T-helper 2 cell treated with Interferon-gamma antibody and Interleukin-4, amounts not matched to agents 5 μg/mL and 100 μg/mL, for 36 hours (primary cell): ENCODE data around the gene TMEM242.

Experiments
- DNase-seq: peaks from one replicate; pipeline ENCODE4 v3.0.0; 2021; ENCODE audit warnings: low spot score
- H3K27ac Mint-ChIP-seq: one replicate; pipeline ENCODE4 v1.8.0; 2021; ENCODE audit warnings: mild to moderate bottlenecking, mixed read lengths
- H3K27me3 Mint-ChIP-seq: one replicate; pipeline ENCODE4 v1.8.0; 2021; ENCODE audit warnings: low read depth, mixed read lengths
- H3K36me3 Mint-ChIP-seq: one replicate; pipeline ENCODE4 v1.8.0; 2021; ENCODE audit warnings: low read depth, mixed read lengths
- H3K4me1 Mint-ChIP-seq: one replicate; pipeline ENCODE4 v1.8.0; 2021; ENCODE audit warnings: low read depth, mixed read lengths
- H3K4me3 Mint-ChIP-seq: one replicate; pipeline ENCODE4 v1.8.0; 2022; ENCODE audit warnings: mild to moderate bottlenecking, moderate library complexity, mixed read lengths
- H3K9me3 Mint-ChIP-seq: one replicate; pipeline ENCODE4 v1.8.0; 2021; ENCODE audit warnings: mixed read lengths

TMEM242 gene

GRCh38 chr6:157289764-157290163 lies 33.6 kb downstream of the TMEM242 start:
- Mint-ChIP-seq H3K4me1 (peaks cover 6% of the 10 kb centered on the region), H3K4me3 (no peak overlapping the region), H3K27ac (no peak overlapping the region), H3K36me3 (peaks cover 4% of the 10 kb centered on the region), H3K27me3 (no peaks in the 10 kb centered on the region), H3K9me3 (no peaks in the 10 kb centered on the region)
- no peak for DNase-seq

DNA sequence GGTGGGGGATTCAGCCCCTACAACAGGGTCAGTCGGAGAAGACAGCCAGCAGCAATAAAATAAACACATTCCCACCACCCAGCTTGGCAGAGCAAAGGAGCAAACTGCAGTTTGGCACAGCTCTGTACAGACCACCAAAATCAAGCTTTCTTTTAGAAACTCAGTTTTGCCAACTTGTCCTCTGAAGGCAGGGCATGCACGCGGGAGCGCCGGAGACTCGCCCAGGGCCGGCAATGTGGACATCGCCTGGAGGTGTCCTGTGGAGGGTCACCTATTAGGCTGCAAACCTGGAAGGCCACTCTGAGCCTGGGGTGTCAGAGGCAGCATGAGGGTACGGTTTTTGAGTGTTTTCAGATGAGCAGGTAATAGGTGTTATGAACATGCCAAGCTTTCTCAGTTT lies 34.7 kb downstream of the TMEM242 start:
- no peaks in the 10 kb centered on the region for H3K27me3 Mint-ChIP-seq
- H3K27ac Mint-ChIP-seq: no peak overlapping the region

DNA sequence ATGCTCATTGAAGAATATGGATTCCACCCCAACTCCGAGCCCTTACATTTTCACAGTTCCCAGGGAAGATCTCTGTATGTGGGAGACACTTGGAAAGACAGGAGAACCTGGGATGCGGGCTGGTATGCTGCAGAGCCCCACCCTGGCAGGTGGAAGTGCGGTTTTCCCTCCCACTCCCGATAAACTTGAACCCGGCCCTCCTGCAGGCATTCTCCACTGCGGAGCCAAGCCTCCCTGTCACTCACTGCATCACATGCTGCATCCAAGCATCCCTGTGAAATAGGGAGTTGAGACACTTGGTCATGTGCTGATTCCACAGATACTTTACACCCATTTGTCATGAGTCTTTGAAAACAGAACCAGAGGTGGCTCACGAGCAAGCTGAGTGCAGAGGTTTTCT lies 35.4 kb downstream of the TMEM242 start:
- H3K9me3 Mint-ChIP-seq: no peaks in the 10 kb centered on the region

More for the DNA sequence above, 34.7 kb downstream of the TMEM242 start:
- Mint-ChIP-seq H3K9me3 (no peaks in the 10 kb centered on the region), H3K36me3 (peaks cover 4% of the 10 kb centered on the region), H3K4me3 (no peak overlapping the region), H3K4me1 (peaks cover 6% of the 10 kb centered on the region)
- DNase-seq: no peak

GRCh38 chr6:157287247-157287850 lies 36.0 kb downstream of the TMEM242 start:
- Mint-ChIP-seq H3K27me3 (no peaks in the 10 kb centered on the region), H3K4me1 (peaks cover 4% of the 10 kb centered on the region), H3K27ac (no peak overlapping the region), H3K36me3 (no peaks in the 10 kb centered on the region), H3K9me3 (no peaks in the 10 kb centered on the region), H3K4me3 (no peak overlapping the region)
- DNase-seq: no peak

More for the DNA sequence above, 35.4 kb downstream of the TMEM242 start:
- no peak for DNase-seq
- Mint-ChIP-seq H3K27ac (no peak overlapping the region), H3K27me3 (no peaks in the 10 kb centered on the region), H3K4me1 (peaks cover 6% of the 10 kb centered on the region), H3K4me3 (no peak overlapping the region), H3K36me3 (peaks cover 4% of the 10 kb centered on the region)

- no peak for DNase-seq
- Mint-ChIP-seq H3K4me1 (no peaks in the 10 kb centered on the region), H3K9me3 (no peaks in the 10 kb centered on the region), H3K27ac (no peak overlapping the region), H3K27me3 (no peaks in the 10 kb centered on the region), H3K4me3 (no peak overlapping the region), H3K36me3 (no peaks in the 10 kb centered on the region)
Measured at GRCh38 chr6:157285422-157285779, 37.9 kb downstream of the TMEM242 start.

DNA sequence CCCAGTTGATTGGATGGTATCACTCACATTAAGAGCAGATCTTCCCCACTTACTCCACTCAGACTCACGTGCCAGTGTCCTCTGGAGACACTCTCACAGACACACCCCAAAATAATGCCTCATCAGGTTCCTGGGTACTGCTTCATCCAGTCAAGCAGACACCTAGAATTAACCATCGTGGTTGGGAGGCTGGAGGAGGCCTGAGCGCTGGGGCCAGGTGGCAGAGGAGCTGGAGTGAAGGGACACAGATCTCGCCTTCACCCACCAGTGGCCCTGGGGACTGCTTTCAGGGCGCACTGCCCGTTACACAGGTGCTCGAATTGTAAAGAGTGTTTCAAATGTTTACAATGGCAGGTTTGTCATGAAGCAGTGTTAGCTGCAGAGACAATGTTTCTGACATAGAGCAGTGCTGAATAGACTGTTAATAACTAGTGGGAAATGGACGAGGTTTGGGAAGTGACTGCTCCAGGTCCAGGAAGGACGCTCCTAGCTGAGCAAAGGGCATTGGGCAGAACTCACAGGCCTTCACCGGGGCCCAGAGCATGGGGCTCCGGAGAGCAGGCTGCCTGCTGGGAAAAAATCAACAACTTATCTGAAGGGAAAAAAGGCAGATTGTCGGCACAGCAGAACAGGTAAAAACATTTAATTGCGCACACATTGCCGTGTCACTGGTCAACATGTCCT lies 38.4 kb downstream of the TMEM242 start:
- H3K27me3 Mint-ChIP-seq: no peaks in the 10 kb centered on the region
- no peak overlapping the region for H3K4me3 Mint-ChIP-seq
- no peak for DNase-seq
- H3K36me3 Mint-ChIP-seq: no peaks in the 10 kb centered on the region
- H3K27ac Mint-ChIP-seq: no peak overlapping the region
- H3K4me1 Mint-ChIP-seq: no peaks in the 10 kb centered on the region
- H3K9me3 Mint-ChIP-seq: no peaks in the 10 kb centered on the region

DNA sequence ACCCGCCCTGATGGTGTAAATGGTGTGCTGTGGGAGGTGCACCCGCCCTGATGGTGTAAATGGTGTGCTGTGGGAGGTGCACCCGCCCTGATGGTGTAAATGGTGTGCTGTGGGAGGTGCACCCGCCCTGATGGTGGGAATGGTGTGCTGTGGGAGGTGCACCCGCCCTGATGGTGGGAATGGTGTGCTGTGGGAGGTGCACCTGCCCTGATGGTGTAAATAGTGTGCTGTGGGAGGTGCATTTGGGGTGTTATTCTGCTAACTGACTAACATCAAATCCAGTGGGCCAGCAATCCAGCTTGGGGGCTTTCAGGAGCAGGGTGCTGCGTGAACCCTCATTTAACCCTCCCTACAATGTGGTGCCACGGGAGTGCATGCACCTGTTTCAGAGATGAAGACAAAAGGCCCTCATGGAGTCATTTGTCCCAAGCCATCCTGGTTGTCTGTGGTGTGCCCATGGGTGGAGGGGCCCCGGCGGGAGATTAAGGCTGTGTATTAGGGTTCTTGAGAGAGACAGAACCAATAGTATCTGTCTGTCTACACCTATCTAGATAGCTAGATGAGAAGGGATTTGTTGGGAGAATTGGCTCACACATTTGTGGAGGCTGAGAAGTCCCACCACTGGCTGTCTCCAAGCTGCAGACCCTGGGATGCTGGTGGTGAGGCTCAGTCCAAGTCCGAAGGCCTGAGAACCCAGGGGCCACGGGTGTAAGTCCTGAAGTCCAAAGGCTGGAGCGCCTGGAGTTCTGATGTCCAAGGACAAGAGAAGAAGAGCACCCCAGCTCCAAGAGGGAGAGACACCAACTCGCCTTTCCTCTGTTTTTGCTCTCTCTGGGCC lies 39.2 kb downstream of the TMEM242 start:
- Mint-ChIP-seq H3K27me3 (peaks cover under 1% of the 10 kb centered on the region), H3K4me3 (no peak overlapping the region), H3K36me3 (no peaks in the 10 kb centered on the region), H3K9me3 (no peaks in the 10 kb centered on the region), H3K27ac (no peak overlapping the region), H3K4me1 (peaks cover under 1% of the 10 kb centered on the region)
- no peak for DNase-seq

GRCh38 chr6:157283330-157283898 lies 39.9 kb downstream of the TMEM242 start:
- Mint-ChIP-seq H3K27me3 (peaks cover 2% of the 10 kb centered on the region), H3K4me3 (no peak overlapping the region), H3K36me3 (no peaks in the 10 kb centered on the region), H3K4me1 (peaks cover 3% of the 10 kb centered on the region), H3K27ac (no peak overlapping the region), H3K9me3 (no peaks in the 10 kb centered on the region)
- no peak for DNase-seq

DNA sequence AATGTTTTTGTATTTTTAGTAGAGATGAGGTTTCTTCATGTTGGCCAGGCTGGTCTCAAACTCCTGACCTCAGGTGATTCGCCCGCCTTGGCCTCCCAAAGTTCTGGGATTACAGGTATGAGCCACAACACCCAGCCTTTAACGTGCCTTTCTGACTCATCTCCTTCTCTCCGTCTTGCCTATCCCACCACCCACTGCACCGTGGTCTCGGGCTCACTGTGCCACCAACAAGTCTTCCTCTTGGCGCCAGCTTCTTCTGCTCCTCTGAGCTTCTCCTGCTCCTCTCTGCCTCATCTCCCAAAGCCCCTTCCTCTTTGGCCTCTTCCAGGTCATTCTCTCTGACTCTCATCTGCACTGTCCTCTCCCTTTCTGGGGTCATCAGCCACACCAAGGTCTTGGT lies 41.0 kb downstream of the TMEM242 start:
- no peak overlapping the region for H3K4me3 Mint-ChIP-seq
- DNase-seq: no peak
- H3K36me3 Mint-ChIP-seq: no peaks in the 10 kb centered on the region
- H3K27ac Mint-ChIP-seq: no peak overlapping the region
- no peaks in the 10 kb centered on the region for H3K9me3 Mint-ChIP-seq
- peaks cover 3% of the 10 kb centered on the region for H3K4me1 Mint-ChIP-seq
- peaks cover 2% of the 10 kb centered on the region for H3K27me3 Mint-ChIP-seq

DNA sequence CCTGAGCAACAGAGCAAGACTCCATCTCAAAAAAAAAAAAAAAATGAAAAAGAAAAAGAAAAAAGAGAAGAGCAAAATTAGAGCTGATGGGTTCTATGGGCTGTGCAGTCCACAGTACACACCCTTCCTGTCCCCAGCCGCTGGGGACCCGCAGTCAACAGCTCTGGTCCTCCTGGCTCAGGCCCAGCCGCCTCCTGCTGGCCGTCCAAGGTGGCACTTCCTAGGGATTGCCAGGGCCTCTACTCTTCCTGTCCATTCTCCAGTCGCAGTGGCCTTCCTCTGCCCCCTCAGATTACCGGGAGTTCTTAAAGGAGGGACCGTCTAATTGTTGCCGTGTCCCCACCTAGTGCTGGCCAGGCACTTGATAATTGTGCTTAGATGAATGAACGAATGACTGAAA lies 41.7 kb downstream of the TMEM242 start:
- H3K9me3 Mint-ChIP-seq: no peaks in the 10 kb centered on the region
- H3K4me1 Mint-ChIP-seq: peaks cover 3% of the 10 kb centered on the region
- H3K27me3 Mint-ChIP-seq: peaks cover 8% of the 10 kb centered on the region
- no peak overlapping the region for H3K4me3 Mint-ChIP-seq
- H3K27ac Mint-ChIP-seq: no peak overlapping the region
- no peaks in the 10 kb centered on the region for H3K36me3 Mint-ChIP-seq
- no peak for DNase-seq

GRCh38 chr6:157280947-157281346 lies 42.4 kb downstream of the TMEM242 start:
- no peak overlapping the region for H3K27ac Mint-ChIP-seq

DNA sequence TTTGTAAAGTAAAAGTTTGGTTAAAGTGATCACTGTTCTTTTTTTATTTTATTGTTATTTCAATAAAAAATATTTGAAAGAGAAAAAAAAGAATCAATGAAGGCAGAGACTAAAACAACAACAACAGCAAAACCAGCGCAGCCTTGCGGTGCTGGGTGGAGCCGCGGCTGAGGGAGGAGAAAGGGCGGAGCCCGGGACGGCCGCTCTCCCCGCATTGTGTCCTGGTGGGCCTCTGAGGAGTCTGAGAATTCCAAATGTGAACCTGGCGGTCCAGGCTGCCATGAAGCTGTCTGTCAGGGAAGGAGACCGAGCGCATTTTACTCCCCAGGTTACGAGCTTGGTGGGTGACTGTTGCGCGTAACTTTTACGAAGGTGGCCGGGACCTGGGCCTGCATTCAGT lies 43.2 kb downstream of the TMEM242 start:
- Mint-ChIP-seq H3K27me3 (peaks cover 9% of the 10 kb centered on the region), H3K27ac (no peak overlapping the region), H3K36me3 (no peaks in the 10 kb centered on the region), H3K9me3 (no peaks in the 10 kb centered on the region), H3K4me3 (no peak overlapping the region), H3K4me1 (peaks cover 3% of the 10 kb centered on the region)
- DNase-seq: no peak

More at GRCh38 chr6:157280947-157281346, 42.4 kb downstream of the TMEM242 start:
- no peaks in the 10 kb centered on the region for H3K36me3 Mint-ChIP-seq
- no peaks in the 10 kb centered on the region for H3K9me3 Mint-ChIP-seq
- H3K27me3 Mint-ChIP-seq: peaks cover 9% of the 10 kb centered on the region
- DNase-seq: no peak
- peaks cover 3% of the 10 kb centered on the region for H3K4me1 Mint-ChIP-seq
- no peak overlapping the region for H3K4me3 Mint-ChIP-seq

GRCh38 chr6:157278171-157278570 lies 45.1 kb downstream of the TMEM242 start:
- no peak for DNase-seq
- Mint-ChIP-seq H3K4me3 (no peak overlapping the region), H3K9me3 (no peaks in the 10 kb centered on the region), H3K36me3 (no peaks in the 10 kb centered on the region), H3K4me1 (peaks cover 6% of the 10 kb centered on the region), H3K27ac (no peak overlapping the region), H3K27me3 (peaks cover 9% of the 10 kb centered on the region)

DNA sequence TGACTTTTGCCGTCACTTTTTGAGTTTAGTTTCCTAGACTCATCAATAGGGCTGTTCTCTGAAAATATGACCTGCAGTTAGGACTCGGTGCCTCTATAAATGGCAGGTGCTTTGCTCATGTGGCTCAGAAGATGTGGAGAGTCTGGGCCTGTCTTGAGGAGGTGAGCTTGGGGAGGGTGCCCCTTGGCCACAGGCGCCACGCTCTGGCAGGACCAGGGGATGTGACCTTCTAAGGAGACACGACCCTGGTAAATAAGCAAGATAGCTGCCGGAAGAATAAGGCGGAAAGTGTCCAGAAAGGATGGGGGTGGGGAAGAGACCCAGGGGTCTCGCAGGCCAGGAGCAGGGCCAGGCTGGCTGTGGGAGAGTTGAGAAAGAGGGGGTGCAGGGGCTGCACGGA lies 46.6 kb downstream of the TMEM242 start:
- Mint-ChIP-seq H3K4me3 (no peak overlapping the region), H3K36me3 (no peaks in the 10 kb centered on the region), H3K4me1 (peaks cover 6% of the 10 kb centered on the region), H3K27ac (no peak overlapping the region), H3K9me3 (no peaks in the 10 kb centered on the region), H3K27me3 (peaks cover 9% of the 10 kb centered on the region)
- no peak for DNase-seq
